ENCODE measurements around the gene MAP3K13.

The MAP3K13 gene, protein sequence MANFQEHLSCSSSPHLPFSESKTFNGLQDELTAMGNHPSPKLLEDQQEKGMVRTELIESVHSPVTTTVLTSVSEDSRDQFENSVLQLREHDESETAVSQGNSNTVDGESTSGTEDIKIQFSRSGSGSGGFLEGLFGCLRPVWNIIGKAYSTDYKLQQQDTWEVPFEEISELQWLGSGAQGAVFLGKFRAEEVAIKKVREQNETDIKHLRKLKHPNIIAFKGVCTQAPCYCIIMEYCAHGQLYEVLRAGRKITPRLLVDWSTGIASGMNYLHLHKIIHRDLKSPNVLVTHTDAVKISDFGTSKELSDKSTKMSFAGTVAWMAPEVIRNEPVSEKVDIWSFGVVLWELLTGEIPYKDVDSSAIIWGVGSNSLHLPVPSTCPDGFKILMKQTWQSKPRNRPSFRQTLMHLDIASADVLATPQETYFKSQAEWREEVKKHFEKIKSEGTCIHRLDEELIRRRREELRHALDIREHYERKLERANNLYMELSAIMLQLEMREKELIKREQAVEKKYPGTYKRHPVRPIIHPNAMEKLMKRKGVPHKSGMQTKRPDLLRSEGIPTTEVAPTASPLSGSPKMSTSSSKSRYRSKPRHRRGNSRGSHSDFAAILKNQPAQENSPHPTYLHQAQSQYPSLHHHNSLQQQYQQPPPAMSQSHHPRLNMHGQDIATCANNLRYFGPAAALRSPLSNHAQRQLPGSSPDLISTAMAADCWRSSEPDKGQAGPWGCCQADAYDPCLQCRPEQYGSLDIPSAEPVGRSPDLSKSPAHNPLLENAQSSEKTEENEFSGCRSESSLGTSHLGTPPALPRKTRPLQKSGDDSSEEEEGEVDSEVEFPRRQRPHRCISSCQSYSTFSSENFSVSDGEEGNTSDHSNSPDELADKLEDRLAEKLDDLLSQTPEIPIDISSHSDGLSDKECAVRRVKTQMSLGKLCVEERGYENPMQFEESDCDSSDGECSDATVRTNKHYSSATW

DNA sequence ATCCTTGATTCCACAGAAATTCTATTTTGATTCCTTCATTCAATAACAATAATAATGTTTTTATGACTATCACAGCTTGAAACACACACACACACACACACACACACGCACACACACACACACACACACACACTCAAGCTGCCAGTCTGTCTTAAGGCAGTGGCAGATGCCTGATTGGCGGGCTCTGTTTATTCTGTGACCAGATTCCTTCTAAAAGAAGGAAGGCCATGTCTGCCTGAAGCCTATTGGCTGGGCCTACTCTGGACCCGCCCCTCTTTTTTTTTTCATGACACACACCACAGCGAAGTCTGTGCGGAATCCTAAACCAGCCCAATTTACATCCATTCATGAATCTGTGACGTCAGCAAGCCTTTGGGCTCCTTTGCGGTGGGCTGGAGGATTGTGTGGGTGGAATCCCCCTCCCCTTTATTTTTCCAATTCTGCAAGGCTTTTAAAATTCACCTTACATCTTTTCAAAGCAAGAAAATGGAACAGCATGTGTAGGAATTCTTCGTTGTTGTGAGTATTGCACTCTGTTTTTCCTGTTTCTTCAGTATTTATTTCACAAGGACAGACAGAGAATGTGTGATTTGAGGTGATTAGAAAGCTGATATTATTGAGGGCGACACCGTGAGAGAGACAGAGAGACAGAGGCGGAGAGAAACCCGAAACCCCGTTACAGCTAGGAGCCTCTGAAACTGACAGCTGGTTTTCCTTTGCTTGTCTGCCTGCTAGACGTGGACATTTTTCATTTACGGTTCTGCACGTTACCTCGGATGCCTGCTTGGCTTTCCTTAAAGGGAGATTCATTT is at the start of gene MAP3K13:
MAP3K13 (plus strand) TSS at position 287 of the 812 bp plus-strand sequence. CDS start 65,446 bp downstream, outside the sequence.
- peak; percentile 87 for DNase-seq

DNA sequence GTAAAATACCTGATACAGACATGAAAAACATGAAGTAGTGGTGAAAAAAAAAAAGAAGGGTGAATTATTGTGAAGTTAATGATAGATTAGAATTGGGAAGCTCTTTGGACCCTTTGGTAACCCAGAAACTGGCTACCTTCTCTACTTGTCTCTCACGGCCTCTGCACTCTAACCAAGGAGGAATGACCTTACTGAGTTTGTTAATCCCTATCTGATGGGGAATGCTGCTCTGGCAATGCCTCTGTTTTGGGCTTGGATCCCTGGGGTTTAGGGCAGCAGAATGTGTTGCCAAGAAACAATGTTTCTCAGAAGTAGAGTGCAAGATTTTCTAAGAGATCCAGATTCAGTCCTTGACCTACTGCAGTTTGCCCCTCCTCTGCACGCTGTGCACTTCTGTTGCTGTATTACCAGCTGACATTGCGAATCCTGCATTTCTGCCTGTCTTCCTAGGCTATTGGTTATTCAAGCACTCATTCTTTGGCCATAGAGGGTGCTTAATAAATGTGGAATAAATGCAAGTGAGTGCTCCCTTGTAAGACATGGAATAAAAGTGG is 49.2 kb upstream of the MAP3K13 start:
- no peak for DNase-seq

DNA sequence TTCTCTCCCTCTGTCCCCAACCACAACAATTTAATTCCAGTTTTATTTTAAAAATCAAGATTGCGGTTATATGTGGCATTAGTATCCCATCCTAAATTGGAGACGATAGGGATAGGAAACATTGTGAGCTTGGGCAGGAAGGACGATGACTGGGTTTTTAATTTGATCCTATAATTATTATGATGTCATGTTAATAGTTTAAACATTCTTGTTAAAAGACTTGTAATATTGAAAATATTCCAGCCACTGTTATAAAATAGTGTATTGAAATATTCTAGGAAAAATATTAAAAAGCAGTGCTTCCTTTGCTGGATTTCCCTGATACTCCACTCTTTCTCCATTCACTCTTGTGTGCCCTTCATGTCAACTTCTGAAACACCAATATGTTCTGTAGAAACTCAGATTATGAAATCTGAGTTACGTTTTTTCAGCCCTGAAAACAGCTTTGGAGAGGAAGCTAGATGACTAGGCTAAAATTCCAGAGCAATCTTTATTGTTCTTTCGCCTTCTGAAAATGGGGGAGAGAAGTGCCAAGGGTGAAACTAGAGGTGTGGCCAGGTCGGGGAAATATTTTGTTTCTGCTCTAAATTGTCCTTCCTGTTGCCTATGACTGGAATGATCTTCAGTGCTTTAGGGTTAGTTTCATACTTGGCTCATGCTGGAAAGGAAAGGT is 46.1 kb upstream of the MAP3K13 start:
- no peak for DNase-seq

DNA sequence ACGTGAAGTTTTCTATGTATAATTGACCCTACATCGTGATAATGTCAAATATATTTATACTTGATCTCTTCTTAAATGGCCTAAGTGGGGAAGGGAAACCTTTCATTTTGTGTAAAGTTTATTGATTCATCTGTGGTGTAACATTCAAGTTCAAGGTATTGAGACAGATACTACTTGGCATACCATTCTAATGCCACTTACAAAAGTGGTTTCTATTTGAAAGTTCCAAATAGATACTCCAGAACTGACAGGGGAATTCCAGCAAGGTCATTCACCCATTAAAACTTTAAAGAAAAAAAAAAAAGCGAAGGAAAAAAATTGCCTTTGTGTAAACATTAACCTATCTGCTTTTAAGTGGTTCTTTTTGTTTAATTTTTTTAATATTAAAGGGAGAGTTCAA is 45.3 kb upstream of the MAP3K13 start:
- DNase-seq: no peak

DNA sequence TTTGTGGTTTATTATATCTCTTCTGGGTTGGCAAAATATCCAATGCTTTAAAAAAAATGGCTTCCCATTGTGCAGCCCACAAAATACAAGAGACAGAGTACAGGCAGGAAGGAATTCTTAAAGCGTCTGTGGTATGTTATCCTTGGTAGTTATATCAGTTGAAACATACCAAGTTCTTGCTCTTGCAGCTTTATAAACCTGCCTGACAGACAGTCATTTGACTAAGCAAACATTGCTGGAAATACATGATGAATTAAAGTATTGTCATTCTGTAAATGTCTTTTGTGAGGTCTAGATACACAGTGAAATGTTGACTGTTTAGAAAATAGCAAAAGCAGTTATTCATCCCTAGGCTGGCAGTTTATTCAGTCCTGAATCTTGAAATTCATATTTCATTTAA is 44.8 kb upstream of the MAP3K13 start:
- no peak for DNase-seq

DNA sequence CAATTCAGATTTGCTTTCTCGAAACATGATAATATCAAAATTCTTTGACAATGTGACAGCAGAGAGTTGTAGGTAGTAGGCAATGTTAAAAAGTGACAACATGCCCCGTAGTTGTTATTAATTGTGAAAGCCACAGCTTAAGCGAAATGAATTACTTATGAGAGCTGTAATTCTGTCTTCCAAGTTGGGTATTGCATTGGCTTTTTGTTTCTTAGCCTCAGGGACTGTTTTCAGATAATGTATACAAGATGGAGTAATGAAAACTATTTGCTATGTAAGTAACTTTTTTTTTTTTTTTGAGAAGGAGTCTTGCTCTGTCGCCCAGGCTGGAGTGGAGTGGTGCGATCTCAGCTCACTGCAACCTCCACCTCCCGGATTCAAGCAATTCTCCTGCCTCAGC is 43.1 kb upstream of the MAP3K13 start:
- DNase-seq: no peak

DNA sequence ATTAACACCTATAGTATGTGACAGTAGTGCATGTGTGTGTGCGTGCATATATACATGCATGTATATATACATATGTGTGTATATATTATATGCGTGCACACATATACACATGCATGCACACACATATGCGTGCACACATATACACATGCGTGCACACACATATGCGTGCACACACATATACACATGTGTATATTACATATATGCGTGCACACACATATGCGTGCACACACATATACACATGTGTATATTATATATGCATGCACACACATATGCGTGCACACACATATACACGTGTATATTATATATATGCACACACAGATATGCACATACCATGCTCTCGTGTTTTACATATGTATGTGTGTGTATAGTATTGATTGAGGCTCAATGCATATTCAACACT is 42.0 kb upstream of the MAP3K13 start:
- DNase-seq: no peak

DNA sequence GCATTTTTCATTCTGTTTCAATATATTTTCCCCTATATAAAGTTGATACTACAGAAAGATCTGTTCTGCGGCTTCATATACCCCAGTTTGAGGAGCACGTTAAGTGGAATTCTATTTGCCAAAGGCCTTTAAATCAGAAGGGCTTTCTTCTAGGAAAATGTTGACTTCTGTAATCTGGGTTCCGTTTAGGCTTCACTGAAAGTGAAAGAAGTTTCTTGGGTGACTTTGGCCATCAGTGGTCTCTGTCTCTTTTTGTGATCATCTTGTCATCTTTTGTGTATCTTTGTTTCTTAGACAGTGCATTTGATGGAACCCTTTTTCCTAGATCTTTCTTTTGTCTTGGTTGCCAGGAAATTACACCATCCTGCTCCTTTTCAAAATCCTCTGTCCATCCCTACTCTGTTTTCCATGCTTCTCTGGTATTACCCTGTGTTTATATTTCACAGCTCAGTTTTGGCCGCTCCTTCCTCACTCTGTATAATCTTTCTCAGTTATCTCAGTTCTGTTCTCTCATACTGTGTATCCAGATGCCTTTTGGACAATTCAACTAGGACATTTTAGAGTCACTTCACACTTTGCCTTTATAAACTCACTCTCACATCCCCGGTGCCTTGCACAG is 40.7 kb upstream of the MAP3K13 start:
- DNase-seq: no peak

DNA sequence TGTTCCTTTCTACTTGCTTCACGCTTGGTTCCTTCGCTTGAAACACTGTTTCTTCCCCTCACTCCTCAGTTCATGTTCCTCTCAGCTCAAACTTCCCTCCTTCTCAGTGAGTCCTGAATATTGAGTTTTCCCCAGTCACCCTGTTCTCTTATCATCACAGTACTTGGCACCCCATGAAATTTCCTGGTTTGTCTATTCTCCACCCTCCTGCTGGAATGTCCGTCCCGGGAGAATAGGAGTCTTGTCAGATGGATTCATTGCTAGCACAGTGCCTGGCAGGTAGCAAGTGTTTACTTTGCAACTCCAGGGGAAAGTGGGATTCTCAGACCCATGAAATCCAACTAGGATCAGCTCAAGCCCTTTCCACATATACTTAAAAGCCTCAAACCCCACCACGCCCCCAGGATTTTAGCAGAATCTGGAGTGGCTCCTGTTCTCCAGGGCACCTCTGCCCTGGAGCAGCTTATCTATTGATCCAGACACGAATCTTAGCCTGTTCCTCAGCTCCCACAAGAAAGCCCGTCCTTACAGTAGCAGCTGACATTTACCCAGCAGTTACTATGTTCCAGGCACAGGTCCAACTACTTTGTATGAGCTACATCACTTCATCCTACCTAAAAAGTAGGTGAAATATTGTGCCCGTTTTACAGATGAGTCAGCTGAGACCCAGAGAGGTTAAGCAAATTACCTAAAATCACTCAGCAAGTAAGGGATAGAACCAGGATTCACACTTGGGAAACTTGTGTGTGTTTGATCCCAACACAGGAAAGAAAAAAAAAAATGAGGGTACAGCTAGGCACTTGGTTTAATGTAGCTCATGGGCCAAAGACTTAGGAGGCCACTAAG is 36.8 kb upstream of the MAP3K13 start:
- no peak for DNase-seq

DNA sequence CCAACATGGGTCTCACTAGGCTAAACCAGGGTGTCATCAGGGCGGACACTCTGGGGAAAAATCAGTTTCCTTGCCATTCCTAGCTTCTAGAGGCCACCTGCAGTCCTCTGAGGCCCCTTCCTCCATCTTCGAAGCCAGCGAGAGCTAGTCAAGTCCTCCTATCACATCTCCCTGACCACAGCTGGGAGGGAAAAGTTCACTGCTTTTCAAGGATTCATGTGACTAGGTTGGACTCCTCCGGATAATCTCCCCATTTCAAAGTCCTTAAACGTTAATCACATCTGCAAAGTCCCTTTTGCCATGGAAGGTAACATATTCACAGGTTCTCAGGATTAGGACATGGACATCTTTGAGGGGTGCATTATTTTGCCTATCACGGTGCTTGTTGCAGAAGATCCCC is 35.9 kb upstream of the MAP3K13 start:
- no peak for DNase-seq

DNA sequence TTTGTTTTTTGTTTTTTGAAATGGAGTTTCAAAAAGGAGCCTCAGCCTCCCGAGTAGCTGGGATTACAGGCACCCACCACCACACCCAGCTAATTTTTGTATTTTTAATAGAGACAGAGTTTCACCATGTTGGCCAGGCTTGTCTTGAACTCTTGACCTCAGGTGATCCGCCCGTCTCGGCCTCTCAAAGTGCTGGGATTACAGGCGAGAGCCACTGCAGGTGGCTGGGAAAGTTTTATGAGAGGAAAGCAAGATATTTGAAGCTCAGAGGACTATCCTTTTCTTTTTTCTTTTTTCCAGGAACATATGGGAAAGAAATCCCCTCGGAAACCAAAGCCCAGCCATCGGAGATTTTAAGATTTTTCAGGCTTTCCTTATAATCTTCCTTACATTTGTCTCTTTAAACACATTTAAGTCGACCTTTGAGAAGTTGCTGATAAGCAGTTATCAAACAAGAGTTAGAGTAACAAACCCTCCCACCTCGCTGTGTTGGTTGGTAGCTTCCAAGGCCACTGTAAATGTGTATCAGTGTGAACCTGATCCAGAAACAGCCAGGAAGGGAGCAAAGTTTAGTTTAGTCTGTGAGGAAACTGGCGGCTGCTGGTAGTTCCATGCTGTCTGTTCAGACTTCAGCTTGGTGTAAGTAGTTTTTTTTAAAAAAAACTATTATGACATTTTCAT is 34.5 kb upstream of the MAP3K13 start:
- no peak for DNase-seq

DNA sequence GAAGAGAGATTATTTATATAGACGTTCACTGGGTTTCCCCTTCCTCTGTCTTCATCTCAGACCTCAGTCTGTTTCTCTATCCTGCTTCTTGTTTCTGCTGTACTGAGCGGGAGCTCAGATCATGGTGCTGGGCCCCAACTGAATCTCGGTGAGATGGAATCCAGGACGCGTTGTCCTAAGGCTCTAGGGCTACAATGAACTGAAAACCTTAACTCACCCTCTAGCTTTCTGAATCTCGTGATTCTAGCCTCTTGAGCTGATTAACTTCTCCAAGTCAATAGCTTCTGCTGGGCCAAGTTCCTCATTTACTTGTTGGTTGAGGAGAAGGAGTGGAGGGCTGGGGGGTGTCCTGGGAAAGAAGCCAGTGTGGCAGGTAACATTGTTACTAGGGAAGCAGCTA is 32.7 kb upstream of the MAP3K13 start:
- no peak for DNase-seq

DNA sequence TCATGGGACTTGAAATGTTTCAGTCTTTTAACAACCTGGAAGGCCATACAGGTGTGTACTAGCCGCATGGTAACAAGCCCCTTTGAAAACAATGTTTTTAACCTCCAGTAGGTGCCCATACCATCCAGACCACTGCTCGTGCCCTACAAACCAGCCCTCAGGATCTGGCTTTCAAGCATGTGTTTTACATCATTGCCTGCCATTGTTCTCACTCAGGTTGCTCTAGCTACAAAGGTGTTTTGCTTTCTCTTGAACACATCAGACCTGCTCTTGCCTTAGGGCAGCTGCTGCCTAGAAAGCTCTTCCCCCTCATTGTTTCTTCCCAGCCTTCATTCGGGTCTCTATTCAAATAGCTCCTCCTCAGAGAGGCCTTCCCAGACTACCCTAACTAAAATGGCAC is 32.3 kb upstream of the MAP3K13 start:
- no peak for DNase-seq

DNA sequence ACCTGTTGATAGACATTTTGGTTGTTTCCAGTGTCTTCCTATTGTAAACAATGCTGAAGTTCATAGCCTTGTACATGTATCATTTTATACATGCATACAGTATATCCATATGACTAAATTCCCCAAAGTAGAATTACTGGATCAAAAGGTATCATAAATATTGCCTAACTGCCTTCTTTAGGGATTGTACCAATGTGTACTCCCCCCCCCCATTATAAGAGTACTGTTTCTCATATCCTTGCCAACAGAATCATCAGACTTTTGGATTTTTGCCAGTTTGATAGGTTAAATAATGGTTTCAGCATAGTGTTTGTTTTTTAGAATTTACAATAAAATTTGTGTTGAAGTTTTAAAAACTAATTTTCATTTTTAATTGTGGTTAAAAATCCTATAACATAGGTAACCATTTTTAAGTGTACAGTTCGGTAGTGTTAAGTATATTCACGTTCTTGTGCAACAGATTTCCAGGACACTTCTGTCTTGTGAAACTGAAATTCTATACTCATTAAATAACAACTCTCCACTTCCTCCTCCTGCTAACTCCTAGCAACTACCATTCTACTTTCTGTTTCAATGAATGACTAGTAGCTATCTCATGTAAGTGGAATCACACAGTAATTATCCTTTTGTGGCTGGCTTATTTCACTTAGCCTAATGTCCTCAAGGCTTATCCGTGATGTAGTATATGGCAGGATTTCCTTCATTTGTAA is 30.8 kb upstream of the MAP3K13 start:
- DNase-seq: peak; percentile 94

DNA sequence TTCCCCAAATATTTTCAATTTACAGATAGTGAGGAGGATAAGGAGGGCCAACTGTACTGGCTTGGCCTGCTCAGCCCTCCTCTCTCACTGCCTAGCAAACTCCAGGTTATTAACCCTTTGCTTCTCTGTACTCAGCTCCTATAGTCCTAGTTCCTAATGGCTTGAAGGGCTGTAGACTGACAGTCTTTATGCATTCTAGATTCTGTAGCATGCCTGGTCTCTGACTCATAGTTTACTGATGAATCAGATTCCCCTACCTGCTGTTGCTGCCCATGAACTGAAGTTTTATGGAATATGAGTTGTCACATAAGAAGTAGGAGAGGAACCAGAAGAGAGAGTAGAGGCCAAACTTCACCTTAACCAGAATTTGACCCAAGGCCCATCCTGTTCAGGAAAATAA is 27.1 kb upstream of the MAP3K13 start:
- no peak for DNase-seq

DNA sequence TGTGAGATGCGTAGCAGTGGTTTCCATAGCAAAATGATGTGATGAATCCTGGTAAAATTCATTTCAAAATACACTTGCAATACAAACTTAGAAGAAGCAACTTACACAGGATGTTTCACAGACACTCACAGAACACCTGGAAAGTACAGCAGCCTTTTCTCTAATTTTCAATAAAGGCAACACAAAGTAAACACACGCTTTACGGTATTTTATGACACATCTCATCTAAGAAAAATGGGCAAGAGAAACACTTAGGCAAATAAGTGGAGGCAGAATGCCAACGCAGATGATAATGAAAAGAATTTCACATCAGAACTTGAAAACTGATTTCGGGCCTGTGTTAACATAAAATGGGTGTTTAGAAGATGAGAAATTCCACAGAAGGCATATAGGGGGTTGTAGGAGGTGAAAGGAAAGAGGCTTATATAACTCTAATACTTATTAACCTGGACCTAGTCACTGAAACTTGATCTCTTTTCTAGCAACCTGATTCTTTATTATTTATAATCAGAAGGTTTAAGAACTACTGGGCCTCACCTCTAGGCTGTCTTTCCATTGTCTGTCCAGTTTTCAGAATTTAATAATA is 25.6 kb upstream of the MAP3K13 start:
- no peak for DNase-seq

DNA sequence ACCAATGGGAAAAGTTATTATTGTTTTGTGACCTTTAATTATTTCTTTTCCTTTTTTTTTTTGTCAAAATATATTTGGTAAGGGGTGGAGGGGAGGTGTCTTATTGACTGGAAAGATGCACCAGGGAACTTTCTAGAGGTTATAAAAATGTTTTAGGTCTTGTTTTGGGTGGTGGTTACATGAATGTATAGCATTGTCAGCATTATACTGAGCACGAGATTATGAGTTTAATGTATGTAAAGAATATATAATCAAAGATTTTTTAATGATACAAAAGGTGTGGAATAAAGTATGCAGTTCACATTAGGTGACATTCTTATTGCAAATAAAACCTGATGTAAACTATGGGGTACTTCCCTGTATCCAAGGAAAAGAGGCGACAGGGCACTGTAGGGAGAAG is 23.0 kb upstream of the MAP3K13 start:
- DNase-seq: no peak

DNA sequence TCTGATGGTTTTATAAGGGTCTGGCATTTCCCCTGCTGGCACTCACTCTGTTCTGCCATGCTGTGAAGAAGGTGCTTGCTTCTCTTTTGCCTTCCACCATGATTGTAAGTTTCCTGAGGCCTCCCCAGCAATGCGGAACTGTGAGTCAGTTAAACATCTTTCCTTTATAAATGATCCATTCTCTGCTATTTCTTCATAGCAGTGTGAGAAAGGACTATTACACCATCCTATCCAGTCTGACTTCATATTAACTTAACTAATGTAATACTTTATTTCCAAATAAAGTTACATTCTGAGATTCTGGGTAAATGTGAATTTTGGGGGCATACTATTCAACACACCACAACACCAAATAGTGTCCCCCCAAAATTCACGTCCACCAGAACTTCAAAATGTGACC is 22.2 kb upstream of the MAP3K13 start:
- no peak for DNase-seq
